ENCODE results near the gene RAB25.

GRCh38 chr1:156070548-156070947 lies 9.6 kb downstream of the RAB25 start:
- no peak for TF ChIP-seq CTCF (IDR thresholded peaks at IDR 0.05; ENCODE audit: insufficient read depth, low read length, poor library complexity, severe bottlenecking)
- TF ChIP-seq EZH2phosphoT487 (conservative IDR thresholded peaks at IDR 0.05; ENCODE audit: low read length) = no peak
